Choroid plexus epithelial cell (primary cell): ENCODE data around the gene AXIN2.

ENCODE experiments used
- DNase-seq: peaks from one replicate; pipeline ENCODE4 v3.0.0-alpha.2; 2010; ENCODE audit warnings: low read depth
- H3K4me3 ChIP-seq: 2 replicates; pipeline ENCODE4 v1.5.1; 2011; ENCODE audit warnings: low read depth, mild to moderate bottlenecking, control low read depth, low read length, moderate library complexity
- CTCF ChIP-seq: conservative IDR thresholded peaks from 2 replicates; pipeline ENCODE4 v1.5.1; 2011; ENCODE audit warnings: low read depth, mild to moderate bottlenecking, control low read depth, inconsistent platforms, low read length, moderate library complexity

Gene AXIN2

GRCh38 chr17:65522751-65523404 is 38.6 kb downstream of the AXIN2 start:
- no peak for TF ChIP-seq CTCF
- DNase-seq: no peak
- no peak overlapping the region for H3K4me3 ChIP-seq

GRCh38 chr17:65519462-65519861 is 42.0 kb downstream of the AXIN2 start:
- no peak for TF ChIP-seq CTCF
- no peak overlapping the region for H3K4me3 ChIP-seq
- no peak for DNase-seq

- peak; percentile 23 for DNase-seq
- H3K4me3 ChIP-seq: no peak overlapping the region
- no peak for TF ChIP-seq CTCF
Measured at GRCh38 chr17:65518256-65518655, 43.2 kb downstream of the AXIN2 start.

GRCh38 chr17:65515959-65516948 is 45.2 kb downstream of the AXIN2 start:
- peak; percentile 48 for DNase-seq
- no peak overlapping the region for H3K4me3 ChIP-seq
- TF ChIP-seq CTCF: no peak

GRCh38 chr17:65515512-65515911 is 45.9 kb downstream of the AXIN2 start:
- H3K4me3 ChIP-seq: no peak overlapping the region
- no peak for DNase-seq
- no peak for TF ChIP-seq CTCF

- no peak for TF ChIP-seq CTCF
- no peak for DNase-seq
- H3K4me3 ChIP-seq: no peak overlapping the region
Measured at GRCh38 chr17:65514541-65514940, 46.9 kb downstream of the AXIN2 start.
